Heart right ventricle (tissue), 16 donors: Measurements from ENCODE around the gene BTBD1. TPM values are rescaled to one million over a fixed set of nuclear protein-coding genes. Genes with fewer than 3 reads are reported as not detected.
"Not testable (repeated sequence)": the region's sequence is repeated elsewhere in the genome, so short reads cannot be mapped to it uniquely, and the experiment has no call there.

ENCODE experiments used
- ATAC-seq, 8 donors: fragments of 200-7000 bp; cut with Tn5 transposase; one replicate each; pipeline ENCODE4 v1.9.1; 2020; ENCODE audit warnings: mild to moderate bottlenecking in 8 of 8, moderate library complexity in 8 of 8, moderate number of reproducible peaks in 1 of 8
- DNase-seq, 2 donors: peaks; one replicate each; pipeline ENCODE4 v3.0.0-alpha.2; 2020
- H3K27ac ChIP-seq, 10 donors: fragments of 200-600 bp; sonication (generic) in 2 of 10; one replicate each; pipeline versions ENCODE4 v1.5.0 to v1.8.0; 2020 to 2022; ENCODE audit warnings: mild to moderate bottlenecking in 3 of 10
- H3K27me3 ChIP-seq, 7 donors: fragments of 200-600 bp; one replicate each; pipeline ENCODE4 v1.8.0; 2021 to 2022; ENCODE audit warnings: mild to moderate bottlenecking in 2 of 7
- H3K36me3 ChIP-seq, 9 donors: fragments of 200-600 bp; sonication (generic) in 1 of 9; one replicate each; pipeline versions ENCODE4 v1.5.0 to v1.8.0; 2020 to 2022; ENCODE audit warnings: mild to moderate bottlenecking in 2 of 9
- H3K4me1 ChIP-seq, 9 donors: fragments of 200-600 bp; sonication (generic) in 1 of 9; one replicate each; pipeline versions ENCODE4 v1.5.0 to v1.8.0; 2020 to 2022; ENCODE audit warnings: mild to moderate bottlenecking in 4 of 9
- H3K4me3 ChIP-seq, 10 donors: fragments of 200-600 bp; sonication (generic) in 2 of 10; one replicate each; pipeline versions ENCODE4 v1.5.0 to v1.8.0; 2020 to 2022; ENCODE audit warnings: mild to moderate bottlenecking in 7 of 10, moderate library complexity in 2 of 10
- H3K9me3 ChIP-seq, 11 donors: fragments of 200-600 bp in 10 of 11; sonication (generic) in 2 of 11; one replicate each; pipeline versions ENCODE4 v1.5.0 to v1.8.0; 2013 to 2022; ENCODE audit warnings: mild to moderate bottlenecking in 2 of 11, control low read depth in 1 of 11, moderate library complexity in 1 of 11
- CTCF ChIP-seq, 9 donors: fragments of 200-600 bp; sonication (generic) in 2 of 9; IDR thresholded peaks; one replicate each; pipeline versions ENCODE4 v1.5.0 to v1.8.0; 2021 to 2022; ENCODE audit warnings: antibody characterized with exemption in 9 of 9, mild to moderate bottlenecking in 5 of 9, moderate library complexity in 1 of 9
- WGBS, 2 donors: extraction: QIAGEN DNeasy Blood & Tissue Kit; methylation state at CpG; one replicate each; pipeline ENCODE4 v1.1.7; 2013; ENCODE audit warnings: inconsistent platforms in 1 of 2; 5-methylcytosine and 5-hydroxymethylcytosine counted together
- intact Hi-C, 10 donors: fragments of 100-400 bp; cut with DNase I; formaldehyde crosslinking; loops; one replicate each; pipeline versions ENCODE4 v1.11.1 to v1.14.2; 2022
- polyA plus RNA-seq, 2 donors: library from polyadenylated mRNA; stranded (reverse); fragments of 200-250 nt; gene quantifications; one replicate each; pipeline ENCODE4 v1.2.3, GENCODE V29; 2013
- total RNA-seq, 10 donors: library from RNA; stranded (reverse); fragmentation: NEBNext Ultra II Directional in 3 of 10; extraction: Animal tissue kit (Norgen Biotek cat#: 25700) in 3 of 10; gene quantifications; one replicate each; pipeline versions ENCODE4 v1.2.1 to v1.2.4, GENCODE V29; 2021 to 2023
- donor health status: Arrhythmogenic right ventricular cardiomyopathy.
- donor health status: ischemic (EF 13 %, LVEDD 7.1; RV severe dilation, severe dysfunction).
- donor health status: healthy with polysubstance abuse.
- donor health status: DM: no; HTN: yes; CAD: no.
- donor health status: DM: no; HTN: no; CAD: no.
- donor health status: ischemic (EF 25% LVEDD 6.9; RV normal size, moderate dysfunction).
- donor health status: ischemic (EF 25% LVEDD 5.7; RV mildly dilated, moderate dysfunction).
- donor health status: healthy.
- donor health status: DM: yes; HTN: yes; CAD: no.
- donor health status: Ischemic cardiomyopathy.
- donor health status: ischemic (EF 35%, LVEDD 5.7; RV mildly dilated, moderate dysfunction).
- donor health status: nonischemic (EF 11% LVEDD 7.7; RV severe dilation, severe dysfunction).
- donor health status: DM: yes; HTN: yes; CAD: no.
- donor health status: PGD.
- donor health status: ischemic (EF 29% LVEDD 5.4; RV normal size, mild dysfunction).
- donor health status: nonischemic (EF 23%, LVEDD 6.1; RV moderate dilation, normal function).

BTBD1 gene
- total and polyA plus RNA-seq, 12 donors, result 14.1 to 185 (median 149) TPM

- Histone ChIP-seq H3K36me3 (no peaks in the 10 kb centered on the region), H3K27me3 (peaks cover 0 to 27% (median 2%) of the 10 kb centered on the region in 7 donors)
- ATAC-seq, result no peak
Measured at GRCh38 chr15:83081256-83082014, 14.4 kb upstream of the BTBD1 start.

GRCh38 chr15:83078712-83079111 is 11.7 kb upstream of the BTBD1 start:
- intact Hi-C loops, result no loop called here
- no peak for DNase-seq
- no peak overlapping the region for H3K27ac ChIP-seq
- H3K4me3 ChIP-seq, result no peak overlapping the region
- peaks cover 0 to 12% (median 6%) of the 10 kb centered on the region in 9 donors for H3K4me1 ChIP-seq
- H3K27me3 ChIP-seq, result peaks cover 0 to 29% (median 3%) of the 10 kb centered on the region in 7 donors
- no peak for TF ChIP-seq CTCF (IDR thresholded peaks at IDR 0.05)
- no peaks in the 10 kb centered on the region for H3K36me3 ChIP-seq
- WGBS, 2 donors, result 63 to 79% methylated on average over 7 of the region's 7 CpGs
- H3K9me3 ChIP-seq, result peaks cover 0 to 8% (median 0%) of the 10 kb centered on the region in 11 donors
- ATAC-seq, result peak in 3 of 8 donors; percentile 20 to 38 (median 29)

More at GRCh38 chr15:83081256-83082014, 14.4 kb upstream of the BTBD1 start:
- H3K4me3 ChIP-seq, result no peak overlapping the region
- no peak for TF ChIP-seq CTCF (IDR thresholded peaks at IDR 0.05)
- no peak for DNase-seq
- intact Hi-C loops, result no loop called here
- WGBS, 2 donors, result 71 to 83% methylated on average over 5 of the region's 5 CpGs
- H3K9me3 ChIP-seq, result no peaks in the 10 kb centered on the region
- peaks cover 0 to 12% (median 4%) of the 10 kb centered on the region in 9 donors for H3K4me1 ChIP-seq
- H3K27ac ChIP-seq, result no peak overlapping the region

GRCh38 chr15:83077491-83078230 is 10.6 kb upstream of the BTBD1 start:
- ATAC-seq (peak in 5 of 8 donors; percentile 46 to 88 (median 63)), DNase-seq (no peak)
- peak overlapping the region in 2 of 10 donors; percentile 10 to 32 for H3K27ac ChIP-seq
- intact Hi-C loops, result no loop called here
- no peaks in the 10 kb centered on the region for H3K36me3 ChIP-seq
- H3K27me3 ChIP-seq, result peaks cover 0 to 29% (median 1%) of the 10 kb centered on the region in 7 donors
- 11 to 20% methylated on average over 5 of the region's 5 CpGs for WGBS, 2 donors
- peaks cover 0 to 18% (median 7%) of the 10 kb centered on the region in 11 donors for H3K9me3 ChIP-seq
- peaks cover 0 to 12% (median 6%) of the 10 kb centered on the region in 9 donors for H3K4me1 ChIP-seq
- TF ChIP-seq CTCF (IDR thresholded peaks at IDR 0.05), result no peak
- no peak overlapping the region for H3K4me3 ChIP-seq

- WGBS, 2 donors, result 69 to 74% methylated on average over 6 of the region's 6 CpGs
- not testable (repeated sequence) for H3K27me3 ChIP-seq, ATAC-seq, H3K36me3 ChIP-seq, H3K4me3 ChIP-seq, DNase-seq, H3K27ac ChIP-seq
- intact Hi-C loops, result loop anchor here in 6 of 10 donors (5.0 to 10.0 kb wide), 6 partner anchors 38 to 138 kb away; partner anchors contain the start of genes HDGFL3 (in 4 of the 6), C15orf40 (in 3 of the 6) and TM6SF1 (in 3 of the 6)
- Histone ChIP-seq H3K9me3 (peaks cover 0 to 26% (median 10%) of the 10 kb centered on the region in 11 donors), H3K4me1 (peaks cover 0 to 28% (median 20%) of the 10 kb centered on the region in 9 donors)
Measured at GRCh38 chr15:83069211-83069642, 2.2 kb upstream of the BTBD1 start.
